A549 treated with DMSO at 1 μM for 4 hours (cell line): ENCODE data around the gene LEPR. TPM values are rescaled to one million over a fixed set of nuclear protein-coding genes. Genes with fewer than 3 reads are reported as not detected.

Experiments
- total RNA-seq: library from RNA; stranded (reverse); fragments of 200-300 nt; extraction: Qiagen RNA extraction; gene quantifications from 5 replicates; pipeline ENCODE4 v1.2.3, GENCODE V29; 2022; ENCODE audit warnings: low read depth

The LEPR gene, protein sequence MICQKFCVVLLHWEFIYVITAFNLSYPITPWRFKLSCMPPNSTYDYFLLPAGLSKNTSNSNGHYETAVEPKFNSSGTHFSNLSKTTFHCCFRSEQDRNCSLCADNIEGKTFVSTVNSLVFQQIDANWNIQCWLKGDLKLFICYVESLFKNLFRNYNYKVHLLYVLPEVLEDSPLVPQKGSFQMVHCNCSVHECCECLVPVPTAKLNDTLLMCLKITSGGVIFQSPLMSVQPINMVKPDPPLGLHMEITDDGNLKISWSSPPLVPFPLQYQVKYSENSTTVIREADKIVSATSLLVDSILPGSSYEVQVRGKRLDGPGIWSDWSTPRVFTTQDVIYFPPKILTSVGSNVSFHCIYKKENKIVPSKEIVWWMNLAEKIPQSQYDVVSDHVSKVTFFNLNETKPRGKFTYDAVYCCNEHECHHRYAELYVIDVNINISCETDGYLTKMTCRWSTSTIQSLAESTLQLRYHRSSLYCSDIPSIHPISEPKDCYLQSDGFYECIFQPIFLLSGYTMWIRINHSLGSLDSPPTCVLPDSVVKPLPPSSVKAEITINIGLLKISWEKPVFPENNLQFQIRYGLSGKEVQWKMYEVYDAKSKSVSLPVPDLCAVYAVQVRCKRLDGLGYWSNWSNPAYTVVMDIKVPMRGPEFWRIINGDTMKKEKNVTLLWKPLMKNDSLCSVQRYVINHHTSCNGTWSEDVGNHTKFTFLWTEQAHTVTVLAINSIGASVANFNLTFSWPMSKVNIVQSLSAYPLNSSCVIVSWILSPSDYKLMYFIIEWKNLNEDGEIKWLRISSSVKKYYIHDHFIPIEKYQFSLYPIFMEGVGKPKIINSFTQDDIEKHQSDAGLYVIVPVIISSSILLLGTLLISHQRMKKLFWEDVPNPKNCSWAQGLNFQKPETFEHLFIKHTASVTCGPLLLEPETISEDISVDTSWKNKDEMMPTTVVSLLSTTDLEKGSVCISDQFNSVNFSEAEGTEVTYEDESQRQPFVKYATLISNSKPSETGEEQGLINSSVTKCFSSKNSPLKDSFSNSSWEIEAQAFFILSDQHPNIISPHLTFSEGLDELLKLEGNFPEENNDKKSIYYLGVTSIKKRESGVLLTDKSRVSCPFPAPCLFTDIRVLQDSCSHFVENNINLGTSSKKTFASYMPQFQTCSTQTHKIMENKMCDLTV
- 2.3 to 3.4 TPM (median 3.0 TPM) in 5 replicates for total RNA-seq

DNA sequence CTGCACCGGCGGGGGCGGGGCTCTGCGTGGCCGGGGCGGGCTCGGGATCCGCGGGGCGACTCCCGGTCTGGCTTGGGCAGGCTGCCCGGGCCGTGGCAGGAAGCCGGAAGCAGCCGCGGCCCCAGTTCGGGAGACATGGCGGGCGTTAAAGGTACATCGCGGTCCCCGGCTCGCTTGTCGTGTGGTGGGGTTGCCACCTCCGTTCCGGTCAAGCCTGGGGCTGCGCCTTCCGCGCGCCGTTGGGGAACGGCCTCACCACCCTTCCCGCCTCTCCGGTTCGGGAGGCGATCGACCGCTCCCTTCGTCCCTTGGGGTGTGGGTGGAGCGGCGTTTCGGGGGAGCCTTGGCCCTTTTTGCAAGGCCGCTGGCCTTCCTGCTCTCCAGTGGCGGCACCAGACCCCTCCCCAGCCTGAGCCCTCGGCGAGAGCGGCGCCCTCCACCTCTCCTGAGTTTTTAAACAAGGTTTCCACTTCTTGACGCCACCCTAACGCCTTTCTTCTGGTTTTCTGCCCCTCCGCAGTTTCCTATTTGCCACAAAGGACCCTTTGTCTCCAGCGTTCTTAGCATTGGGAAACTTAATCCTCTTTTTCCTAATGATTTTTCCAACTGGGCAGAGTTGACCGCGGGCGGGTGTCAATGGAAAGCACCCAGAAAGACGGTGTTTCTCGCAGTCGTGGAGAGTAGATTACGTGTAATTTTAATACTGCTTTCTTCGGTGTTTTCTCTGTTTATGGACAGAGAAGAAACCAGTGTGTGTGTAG lies at the start of gene LEPR, which contains the start of gene LEPROT:
Gene LEPR (plus strand): TSS at position 79 of the 761 bp plus-strand sequence. CDS start 144,898 bp downstream, outside the sequence.
Gene LEPROT (plus strand): TSS at position 79 of the 761 bp plus-strand sequence. CDS start 57 bp downstream, at position 136.

Other genes with a start within 250 kb of the LEPR start
- gene DNAJC6, start 111.1 kb upstream of the LEPR start, total RNA-seq, result 4.3 to 5.9 TPM (median 5.3 TPM) in 5 replicates
- 32.4 to 50.0 TPM (median 41.1 TPM) in 5 replicates for gene LEPROT, start within 50 bp of the LEPR start, total RNA-seq